Sigmoid colon (tissue), 7 donors: ENCODE results near the gene CIDEB. TPM values are rescaled to one million over a fixed set of nuclear protein-coding genes. Genes with fewer than 3 reads are reported as not detected.

Experiments
- DNase-seq: peaks from one replicate; pipeline ENCODE4 v3.0.0-alpha.2; 2019
- H3K27ac ChIP-seq, 4 donors: fragments of 200-600 bp; sonication (generic); one replicate each; pipeline ENCODE4 v1.5.1; 2016 to 2019; ENCODE audit warnings: mild to moderate bottlenecking in 1 of 4
- H3K27me3 ChIP-seq, 3 donors: fragments of 200-600 bp; sonication (generic); one replicate each; pipeline ENCODE4 v1.5.1; 2019; ENCODE audit warnings: mild to moderate bottlenecking in 1 of 3
- H3K36me3 ChIP-seq, 4 donors: fragments of 200-600 bp; sonication (generic); one replicate each; pipeline ENCODE4 v1.5.1; 2016 to 2019
- H3K4me1 ChIP-seq, 4 donors: fragments of 200-600 bp; sonication (generic); one replicate each; pipeline ENCODE4 v1.5.1; 2017 to 2019
- H3K4me3 ChIP-seq, 4 donors: fragments of 200-600 bp; sonication (generic); one replicate each; pipeline ENCODE4 v1.5.1; 2017 to 2019; ENCODE audit warnings: mild to moderate bottlenecking in 2 of 4, moderate library complexity in 1 of 4
- H3K9me3 ChIP-seq, 4 donors: fragments of 200-600 bp in 3 of 4; sonication (generic) in 3 of 4; one replicate each; pipeline versions ENCODE4 v1.5.1 to v1.6.1; 2013 to 2019
- CTCF ChIP-seq, 4 experiments: fragments of 450-650 bp in 3 of 4; fragments of 200-600 bp in 1 of 4; IDR thresholded peaks; one replicate each; pipeline ENCODE4 v1.5.1; 2016 to 2019; ENCODE audit warnings: antibody characterized with exemption in 4 of 4, mild to moderate bottlenecking in 3 of 4, moderate library complexity in 2 of 4
- EP300 ChIP-seq, 4 donors: sonication (generic); formaldehyde crosslinking; IDR thresholded peaks; one replicate each; pipeline ENCODE4 v1.6.1; 2017; ENCODE audit warnings: antibody characterized with exemption in 4 of 4
- POLR2A ChIP-seq, 2 donors: fragments of 450-650 bp; IDR thresholded peaks; one replicate each; pipeline ENCODE4 v1.6.1; 2016; ENCODE audit warnings: antibody characterized with exemption in 2 of 2, mild to moderate bottlenecking in 2 of 2, moderate library complexity in 2 of 2
- POLR2AphosphoS5 ChIP-seq, 4 donors: sonication (generic); formaldehyde crosslinking; IDR thresholded peaks; one replicate each; pipeline ENCODE4 v1.6.1; 2017; ENCODE audit warnings: antibody characterized with exemption in 4 of 4
- WGBS, 2 donors: extraction: QIAGEN DNeasy Blood & Tissue Kit; methylation state at CpG; one replicate each; pipeline ENCODE4 v1.1.7; 2013; 5-methylcytosine and 5-hydroxymethylcytosine counted together
- intact Hi-C: fragments of 100-400 bp; cut with DNase I; formaldehyde crosslinking; loops from one replicate; pipeline ENCODE4 v1.15.1; 2023
- polyA plus RNA-seq, 3 donors: library from polyadenylated mRNA; stranded (reverse); fragments of 200-250 nt; gene quantifications; one replicate each; pipeline ENCODE4 v1.2.3, GENCODE V29; 2013
- total RNA-seq, 4 donors: library from RNA; depleted of rRNA; stranded (reverse); fragments of >200 nt; gene quantifications; one replicate each; pipeline ENCODE4 v1.1.0, GENCODE V29; 2016
- donor health status: healthy with polysubstance abuse.
- donor health status: Bipolar disorder and iron deficiency.
- donor health status: healthy.

CIDEB gene
- total and polyA plus RNA-seq, 7 donors: 4.7 to 9.5 (median 7.8) TPM

- Histone ChIP-seq H3K27me3 (peaks cover 0 to 4% (median 0%) of the 10 kb centered on the region in 3 donors), H3K36me3 (no peaks in the 10 kb centered on the region), H3K4me3 (no peak overlapping the region), H3K27ac (no peak overlapping the region), H3K4me1 (peaks cover 0 to 5% (median 2%) of the 10 kb centered on the region in 4 donors), H3K9me3 (no peaks in the 10 kb centered on the region)
- no peak for DNase-seq
- intact Hi-C loops: no loop called here
- no peak for TF ChIP-seq EP300 (IDR thresholded peaks at IDR 0.05)
- TF ChIP-seq POLR2AphosphoS5 (IDR thresholded peaks at IDR 0.05): no peak
- TF ChIP-seq POLR2A (IDR thresholded peaks at IDR 0.05): no peak
- no peak for TF ChIP-seq CTCF (IDR thresholded peaks at IDR 0.05)
- 13 to 53% methylated on average over 1 of the region's 1 CpG for WGBS, 2 donors
Observed at GRCh38 chr14:24347134-24347533, 39.4 kb upstream of the CIDEB start.

- no peaks in the 10 kb centered on the region for H3K9me3 ChIP-seq
Observed at GRCh38 chr14:24343795-24344660, 36.3 kb upstream of the CIDEB start.

DNA sequence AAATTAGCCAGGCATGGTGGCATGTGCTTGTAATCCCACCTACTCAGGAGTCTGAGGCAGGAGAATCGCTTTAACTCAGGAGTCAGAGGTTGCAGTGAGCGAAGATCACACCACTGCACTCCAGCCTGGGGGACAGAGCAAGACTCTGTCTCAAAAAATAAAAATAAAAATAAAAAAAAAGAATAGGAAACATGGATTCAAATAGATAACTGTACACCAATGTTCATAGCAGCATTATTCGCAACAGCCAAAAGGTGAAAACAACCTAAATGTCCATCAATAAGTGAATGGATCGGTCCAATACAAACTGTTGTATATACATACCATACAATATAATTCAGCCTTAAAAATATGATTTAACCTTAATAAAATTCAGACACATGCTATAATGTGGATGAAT lies 35.1 kb upstream of the CIDEB start:
- H3K9me3 ChIP-seq: no peaks in the 10 kb centered on the region
- peaks cover 0 to 21% (median 6%) of the 10 kb centered on the region in 3 donors for H3K27me3 ChIP-seq
- WGBS, 2 donors: 97% methylated on average over 4 of the region's 4 CpGs
- H3K27ac ChIP-seq: no peak overlapping the region
- H3K36me3 ChIP-seq: no peaks in the 10 kb centered on the region
- peaks cover 0 to 4% (median 0%) of the 10 kb centered on the region in 4 donors for H3K4me1 ChIP-seq
- H3K4me3 ChIP-seq: no peak overlapping the region
- no peak for DNase-seq
- intact Hi-C loops: no loop called here
- TF ChIP-seq POLR2A (IDR thresholded peaks at IDR 0.05) (no peak), POLR2AphosphoS5 (IDR thresholded peaks at IDR 0.05) (no peak), EP300 (IDR thresholded peaks at IDR 0.05) (no peak), CTCF (IDR thresholded peaks at IDR 0.05) (no peak)

More at GRCh38 chr14:24343795-24344660, 36.3 kb upstream of the CIDEB start:
- Histone ChIP-seq H3K36me3 (no peaks in the 10 kb centered on the region), H3K4me3 (no peak overlapping the region), H3K27ac (no peak overlapping the region), H3K4me1 (peaks cover 0 to under 1% (median 0%) of the 10 kb centered on the region in 4 donors), H3K27me3 (peaks cover 0 to 14% (median 0%) of the 10 kb centered on the region in 3 donors)
- no peak for DNase-seq
- TF ChIP-seq POLR2AphosphoS5 (IDR thresholded peaks at IDR 0.05) (no peak), POLR2A (IDR thresholded peaks at IDR 0.05) (no peak), EP300 (IDR thresholded peaks at IDR 0.05) (no peak), CTCF (IDR thresholded peaks at IDR 0.05) (no peak)
- 59 to 75% methylated on average over 7 of the region's 7 CpGs for WGBS, 2 donors
- intact Hi-C loops: no loop called here

DNA sequence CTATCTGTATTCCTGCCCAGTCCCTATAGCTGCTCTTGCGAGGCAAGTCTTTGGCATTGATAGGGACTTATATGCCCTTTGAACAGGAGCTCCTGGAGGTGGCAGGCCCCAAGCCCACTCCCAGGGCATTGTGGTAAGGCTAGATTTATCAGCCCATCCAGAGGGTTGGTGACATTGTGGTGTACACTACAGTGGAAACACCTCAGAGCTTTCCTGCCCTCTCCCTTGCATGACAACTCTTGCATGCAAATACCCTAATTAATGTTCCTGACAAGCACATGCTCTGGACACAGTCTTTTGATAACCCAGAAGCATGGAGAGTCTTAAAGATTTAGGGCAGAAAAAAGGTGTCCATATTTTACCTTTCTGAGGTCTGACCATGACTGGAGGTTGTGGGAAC lies 32.8 kb upstream of the CIDEB start:
- peaks cover 0 to 34% (median 25%) of the 10 kb centered on the region in 3 donors for H3K27me3 ChIP-seq
- intact Hi-C loops: no loop called here
- H3K4me3 ChIP-seq: no peak overlapping the region
- H3K27ac ChIP-seq: no peak overlapping the region
- no peaks in the 10 kb centered on the region for H3K36me3 ChIP-seq
- TF ChIP-seq CTCF (IDR thresholded peaks at IDR 0.05): no peak
- no peak for TF ChIP-seq POLR2A (IDR thresholded peaks at IDR 0.05)
- no peak for TF ChIP-seq EP300 (IDR thresholded peaks at IDR 0.05)
- no peak for TF ChIP-seq POLR2AphosphoS5 (IDR thresholded peaks at IDR 0.05)
- no peaks in the 10 kb centered on the region for H3K9me3 ChIP-seq
- H3K4me1 ChIP-seq: peaks cover 0 to 4% (median 0%) of the 10 kb centered on the region in 4 donors
- 98% methylated on average over 1 of the region's 1 CpG for WGBS, 2 donors
- no peak for DNase-seq
